GM19043 (cell line): ENCODE measurements around the gene DKK1.
"Not testable (repeated sequence)": the region's sequence is repeated elsewhere in the genome, so short reads cannot be mapped to it uniquely, and the experiment has no call there.

Experiments used
- ATAC-seq: cut with Tn5 transposase; IDR thresholded peaks from one replicate; pipeline ENCODE4 v1.9.1; 2021; ENCODE audit warnings: low read depth; ENCODE audit not compliant: unreplicated experiment

DKK1 gene

GRCh38 chr10:52365547-52366432, 51.7 kb downstream of the DKK1 start:
- ATAC-seq = not testable (repeated sequence)
